Activated T-helper 1 cell treated with anti-CD3 and anti-CD28 coated beads, Interleukin-2, amount 50 U/mL, for 16 hours (primary cell): ENCODE data around the gene ASPSCR1.

Experiments
- DNase-seq, 2 donors: peaks; one replicate each; pipeline ENCODE4 v3.0.0-alpha.2; 2020; ENCODE audit warnings: low read depth in 1 of 2, low spot score in 1 of 2

ASPSCR1 gene

DNA sequence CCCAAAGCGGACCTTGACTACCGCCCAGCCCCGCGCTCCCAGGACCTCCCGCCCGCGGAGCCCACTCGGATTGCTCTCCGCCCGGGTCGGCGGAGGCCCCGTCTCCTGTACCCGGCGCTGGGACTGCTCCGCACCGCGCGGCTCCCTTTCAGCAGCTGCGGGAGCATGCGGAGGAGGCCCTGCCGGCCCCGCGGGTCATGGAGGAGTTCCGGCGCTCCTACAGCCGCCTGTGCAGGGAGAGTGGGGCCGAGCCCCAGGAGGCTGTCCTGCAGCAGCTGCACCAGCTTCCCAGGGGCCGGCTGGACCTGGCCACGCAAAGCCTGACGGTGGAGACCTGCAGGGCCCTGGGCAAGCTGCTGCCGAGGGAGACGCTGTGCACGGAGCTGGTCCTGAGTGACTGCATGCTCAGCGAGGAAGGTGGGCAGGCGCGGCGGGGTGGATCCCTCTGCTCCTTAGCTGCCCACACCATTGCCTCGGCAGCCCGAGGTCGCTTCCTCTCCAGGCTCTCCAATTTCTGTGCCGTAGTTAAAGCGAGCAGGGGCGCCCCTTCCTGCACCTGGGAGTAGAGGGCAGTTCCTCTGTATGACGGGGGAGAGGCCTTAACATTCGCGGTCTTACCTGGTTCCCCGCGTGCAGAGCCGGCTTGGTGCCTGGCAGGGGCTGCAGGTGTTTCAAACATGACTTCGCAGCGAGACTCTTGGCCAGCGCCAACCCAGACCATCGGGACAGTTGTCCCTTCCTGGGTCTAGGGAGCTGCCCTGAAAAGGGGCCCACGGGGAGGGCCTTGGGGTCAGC lies 46.2 kb downstream of the ASPSCR1 start:
- no peak for DNase-seq

DNA sequence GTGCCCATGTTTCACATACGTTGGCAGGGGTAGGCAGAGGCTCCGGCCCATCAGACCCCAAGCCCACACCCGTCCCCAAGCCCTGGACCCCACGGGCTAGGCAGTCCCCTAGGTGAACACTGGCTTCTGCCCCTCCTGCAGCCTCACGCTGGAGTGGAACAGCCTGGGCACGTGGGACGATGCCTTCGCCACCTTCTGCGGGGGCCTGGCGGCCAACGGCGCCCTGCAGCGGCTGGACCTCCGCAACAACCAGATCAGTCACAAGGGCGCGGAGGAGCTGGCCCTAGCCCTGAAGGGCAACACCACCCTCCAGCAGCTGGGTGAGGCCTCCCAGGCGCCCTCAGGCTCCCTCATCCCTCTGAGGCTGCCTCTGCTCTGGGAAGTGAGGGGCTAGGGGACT lies 47.4 kb downstream of the ASPSCR1 start:
- DNase-seq, result no peak

DNA sequence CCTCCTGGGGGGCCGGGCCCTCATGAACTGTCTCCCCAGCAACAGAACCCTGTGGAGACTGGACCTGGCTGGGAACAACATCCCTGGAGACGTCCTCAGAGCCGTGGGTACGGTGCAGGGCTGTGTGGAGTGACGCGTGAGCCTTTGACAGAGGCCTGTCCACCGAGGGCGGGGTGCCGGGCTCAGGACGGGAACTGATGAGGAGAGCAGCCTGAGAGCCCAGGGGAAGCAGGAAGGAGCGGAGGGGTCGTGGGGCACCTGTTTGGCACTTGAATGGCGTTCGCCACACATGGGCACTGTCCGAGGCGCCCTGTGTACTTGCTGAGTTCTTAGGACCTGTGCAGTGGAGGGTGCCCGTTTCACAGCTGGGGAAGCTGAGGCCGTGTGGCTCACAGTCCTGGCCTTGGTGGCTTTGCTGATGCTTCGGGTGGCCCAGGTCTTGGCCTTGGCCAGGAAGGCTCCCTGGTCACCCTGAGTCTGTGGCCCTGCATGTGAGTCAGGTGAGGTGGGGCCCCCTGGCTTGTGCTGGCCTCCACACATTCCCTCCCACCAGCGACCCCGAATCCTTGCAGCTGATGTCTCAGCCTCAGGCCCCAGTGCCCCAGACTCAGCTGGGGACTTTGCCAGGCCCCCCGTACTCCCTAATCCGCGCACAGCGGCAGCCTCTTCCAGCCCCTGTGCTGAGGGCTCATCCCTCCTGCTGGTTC lies 48.1 kb downstream of the ASPSCR1 start:
- no peak for DNase-seq

DNA sequence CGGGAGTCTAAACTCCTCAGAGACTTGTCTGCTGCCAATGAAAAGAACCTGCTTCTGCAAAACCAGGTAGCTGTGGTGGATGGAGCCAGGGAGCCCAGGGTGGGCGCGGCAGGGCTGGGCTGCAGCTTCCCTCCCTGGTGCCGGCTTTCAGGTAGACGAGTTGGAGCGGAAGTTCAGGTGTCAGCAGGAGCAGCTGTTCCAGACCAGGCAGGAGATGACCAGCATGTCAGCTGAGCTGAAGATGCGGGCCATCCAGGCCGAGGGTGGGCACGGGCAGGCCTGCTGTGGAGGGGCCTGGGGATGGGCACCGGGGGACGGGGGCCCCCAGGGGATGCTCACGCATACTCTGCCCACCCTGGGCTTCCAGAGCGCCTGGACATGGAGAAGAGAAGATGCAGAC lies 50.8 kb downstream of the ASPSCR1 start:
- no peak for DNase-seq

DNA sequence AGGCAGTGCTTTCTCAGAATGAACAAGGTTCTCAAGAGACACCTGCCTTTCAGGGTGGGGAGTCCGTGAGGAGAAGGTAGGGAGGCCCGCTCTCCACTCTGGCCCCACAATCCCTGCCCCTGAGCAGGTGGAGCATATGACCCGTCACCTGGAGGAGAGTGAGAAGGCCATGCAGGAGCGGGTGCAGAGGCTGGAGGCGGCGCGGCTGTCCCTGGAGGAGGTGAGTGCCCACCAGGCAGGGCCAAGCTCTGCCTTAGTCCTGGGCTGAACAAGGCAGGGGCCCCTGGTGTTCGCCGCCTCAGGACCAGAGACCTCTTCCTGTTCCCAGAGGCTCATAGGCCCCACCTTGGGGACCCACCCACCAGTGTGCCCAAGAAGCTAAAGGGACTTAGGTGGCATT lies 51.5 kb downstream of the ASPSCR1 start:
- no peak for DNase-seq

DNA sequence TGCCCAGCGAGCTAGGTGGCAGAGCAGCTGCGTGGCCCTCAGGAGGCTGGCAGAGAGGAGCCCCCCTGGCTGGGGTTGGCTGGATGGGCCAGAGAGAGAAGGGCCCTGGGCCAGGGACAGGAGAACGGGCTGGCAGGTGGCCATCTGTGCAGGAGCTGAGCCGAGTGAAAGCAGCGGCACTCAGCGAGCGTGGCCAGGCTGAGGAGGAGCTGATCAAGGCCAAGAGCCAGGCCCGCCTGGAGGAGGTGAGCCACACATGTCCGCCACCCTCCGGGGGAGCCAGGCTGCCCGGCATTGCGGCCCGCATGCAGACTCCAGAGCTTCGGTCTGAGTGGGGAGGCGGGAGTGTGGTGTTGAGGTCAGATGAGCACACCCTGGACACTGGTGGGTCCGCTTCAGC lies 52.0 kb downstream of the ASPSCR1 start:
- DNase-seq, result no peak

DNA sequence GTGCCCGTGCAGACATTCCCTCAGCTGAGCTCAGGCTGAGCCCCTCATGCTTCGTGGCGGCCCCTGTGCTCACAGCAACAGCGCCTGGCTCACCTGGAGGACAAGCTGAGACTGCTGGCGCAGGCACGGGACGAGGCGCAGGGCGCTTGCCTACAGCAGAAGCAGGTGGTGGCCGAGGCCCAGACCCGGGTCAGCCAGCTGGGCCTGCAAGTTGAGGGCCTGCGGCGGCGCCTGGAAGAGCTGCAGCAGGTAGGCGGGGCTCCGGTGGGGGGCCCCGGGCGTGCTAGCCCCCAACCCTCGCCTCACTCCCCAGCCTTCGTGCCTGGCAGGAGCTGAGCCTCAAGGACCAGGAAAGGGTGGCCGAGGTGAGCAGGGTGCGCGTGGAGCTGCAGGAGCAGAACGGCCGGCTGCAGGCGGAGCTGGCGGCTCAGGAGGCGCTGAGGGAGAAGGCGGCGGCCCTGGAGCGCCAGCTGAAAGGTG lies 52.6 kb downstream of the ASPSCR1 start:
- no peak for DNase-seq

DNA sequence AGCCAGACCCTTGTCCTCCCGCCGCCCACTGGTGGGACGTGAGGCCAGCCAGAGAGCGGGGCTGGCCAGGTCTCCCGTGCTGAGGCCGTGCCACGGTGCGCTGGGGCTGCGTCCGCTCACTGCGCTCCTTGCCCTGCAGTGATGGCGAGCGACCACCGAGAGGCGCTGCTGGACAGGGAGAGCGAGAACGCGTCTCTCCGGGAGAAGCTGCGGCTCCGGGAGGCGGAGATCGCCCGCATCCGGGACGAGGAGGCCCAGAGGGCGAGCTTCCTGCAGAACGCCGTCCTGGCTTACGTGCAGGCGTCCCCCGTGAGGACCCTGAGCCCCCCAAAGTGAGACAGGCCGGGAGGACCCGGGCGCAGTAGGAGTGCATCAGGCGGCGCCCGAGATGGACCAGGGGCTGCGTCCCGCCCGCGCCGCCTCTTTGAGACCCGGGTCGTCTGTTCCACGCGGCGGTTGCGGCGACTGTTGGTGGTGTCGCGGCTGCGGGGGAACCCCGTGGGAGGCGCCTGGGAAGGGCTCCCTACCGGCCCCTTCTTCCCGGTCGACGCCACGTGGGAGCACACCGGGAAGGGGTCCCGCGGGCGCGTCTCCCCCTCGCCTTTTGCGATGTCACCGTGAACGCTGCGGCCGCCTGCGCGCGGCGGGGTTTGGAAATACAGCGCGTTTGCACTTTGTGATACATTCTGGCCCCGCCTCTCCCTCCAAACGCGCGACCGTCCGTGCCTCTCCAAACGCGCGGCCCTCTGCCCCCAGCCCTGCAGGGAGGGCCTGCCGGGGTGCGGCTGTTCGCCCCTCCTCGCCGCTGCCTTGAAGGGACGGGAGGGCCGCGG lies 53.3 kb downstream of the ASPSCR1 start:
- peak; percentile 70 to 73 for DNase-seq

DNA sequence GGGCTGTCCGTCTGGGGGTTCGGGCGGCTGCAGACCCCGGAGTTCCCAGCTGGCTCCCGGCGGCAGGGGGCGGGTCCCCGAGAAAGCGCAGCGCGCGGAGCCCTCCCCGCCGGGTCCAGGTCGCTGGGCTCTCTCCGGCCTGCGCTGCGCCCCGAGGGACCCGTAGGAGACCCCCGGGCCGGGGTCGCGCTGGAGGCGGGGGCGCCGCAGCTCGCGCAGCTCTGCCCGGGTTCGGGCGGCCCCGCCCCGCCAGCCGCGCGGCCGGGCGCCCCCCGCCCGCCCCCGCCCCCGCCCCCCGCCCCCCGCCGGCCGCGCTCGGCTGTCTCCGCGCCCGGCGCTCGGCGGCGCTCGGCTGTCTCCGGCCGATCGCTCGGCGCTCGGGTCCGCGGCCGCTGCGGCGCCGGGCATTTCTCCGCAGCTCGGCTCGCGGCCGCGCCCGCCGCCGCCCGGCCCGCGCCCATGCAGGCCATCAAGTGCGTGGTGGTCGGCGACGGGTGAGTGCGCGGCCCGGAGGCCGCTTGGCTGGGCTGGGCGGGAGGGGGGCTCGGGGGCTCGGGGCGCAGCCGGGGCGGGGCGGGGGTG lies 54.0 kb downstream of the ASPSCR1 start, which contains the start of gene RAC3:
Gene RAC3, plus strand, starts transcription at position 376 of the 582 bp plus-strand sequence. Its CDS starts 84 bp downstream, at position 460.
- DNase-seq, result no peak

DNA sequence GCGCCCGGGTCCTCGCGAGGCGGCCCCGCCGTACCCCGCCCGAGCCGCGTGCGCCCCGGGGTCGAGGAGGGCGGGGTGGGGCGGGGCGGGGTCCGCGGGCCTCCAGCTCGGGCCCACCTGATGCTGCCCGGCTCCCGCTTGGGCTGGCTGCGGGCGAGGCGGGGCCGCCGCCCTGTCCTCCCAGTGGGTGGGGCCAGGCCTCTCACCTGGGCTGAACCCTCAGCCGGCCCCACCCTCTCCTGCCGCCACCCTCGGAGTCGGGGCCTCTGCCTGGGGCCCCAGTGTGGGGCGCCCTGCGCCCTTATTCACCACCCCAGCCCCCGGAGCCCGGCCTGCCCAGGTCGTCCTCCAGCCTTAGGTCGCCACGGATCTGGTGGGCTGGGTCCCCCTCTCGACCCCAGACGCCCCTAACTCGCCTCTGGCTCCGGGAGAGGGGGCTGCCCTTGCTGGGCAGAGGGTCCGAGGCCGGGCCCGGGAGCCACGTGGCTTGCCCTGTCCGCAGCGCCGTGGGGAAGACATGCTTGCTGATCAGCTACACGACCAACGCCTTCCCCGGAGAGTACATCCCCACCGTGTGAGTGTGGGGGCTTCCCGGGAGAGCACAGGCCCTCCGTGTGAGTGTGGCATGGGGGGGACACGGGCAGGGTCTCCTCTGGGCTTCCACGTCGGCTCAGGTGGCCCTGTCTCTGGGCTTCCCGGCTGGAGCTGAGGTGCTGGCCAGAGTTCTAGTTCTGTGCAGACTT lies 54.6 kb downstream of the ASPSCR1 start:
- DNase-seq, result peak in 1 of 2 donors; percentile 21

DNA sequence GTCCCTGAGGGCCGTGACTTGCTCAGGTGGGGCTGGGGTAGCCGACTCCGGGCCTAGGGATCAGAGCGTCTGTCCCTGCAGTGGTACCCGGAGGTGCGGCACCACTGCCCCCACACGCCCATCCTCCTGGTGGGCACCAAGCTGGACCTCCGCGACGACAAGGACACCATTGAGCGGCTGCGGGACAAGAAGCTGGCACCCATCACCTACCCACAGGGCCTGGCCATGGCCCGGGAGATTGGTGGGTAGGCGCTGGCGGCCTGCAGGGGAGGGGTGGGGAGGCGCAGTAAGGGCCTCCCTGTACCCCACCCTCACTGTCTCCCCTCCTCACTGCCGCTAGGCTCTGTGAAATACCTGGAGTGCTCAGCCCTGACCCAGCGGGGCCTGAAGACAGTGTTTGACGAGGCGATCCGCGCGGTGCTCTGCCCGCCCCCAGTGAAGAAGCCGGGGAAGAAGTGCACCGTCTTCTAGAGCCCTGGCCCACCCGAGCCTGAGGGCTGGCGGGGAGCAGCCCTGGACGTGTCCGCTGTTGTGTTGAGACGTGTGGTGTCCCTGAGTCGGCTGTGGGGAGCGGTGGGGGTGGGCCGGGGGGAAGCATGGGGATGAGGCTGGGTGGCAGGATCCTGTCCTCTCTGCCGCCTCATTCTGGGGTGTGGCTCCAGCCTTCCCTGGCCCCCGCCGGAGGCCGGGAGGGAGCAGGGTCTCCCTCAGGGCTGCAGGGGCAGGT lies 56.1 kb downstream of the ASPSCR1 start:
- DNase-seq, result no peak

DNA sequence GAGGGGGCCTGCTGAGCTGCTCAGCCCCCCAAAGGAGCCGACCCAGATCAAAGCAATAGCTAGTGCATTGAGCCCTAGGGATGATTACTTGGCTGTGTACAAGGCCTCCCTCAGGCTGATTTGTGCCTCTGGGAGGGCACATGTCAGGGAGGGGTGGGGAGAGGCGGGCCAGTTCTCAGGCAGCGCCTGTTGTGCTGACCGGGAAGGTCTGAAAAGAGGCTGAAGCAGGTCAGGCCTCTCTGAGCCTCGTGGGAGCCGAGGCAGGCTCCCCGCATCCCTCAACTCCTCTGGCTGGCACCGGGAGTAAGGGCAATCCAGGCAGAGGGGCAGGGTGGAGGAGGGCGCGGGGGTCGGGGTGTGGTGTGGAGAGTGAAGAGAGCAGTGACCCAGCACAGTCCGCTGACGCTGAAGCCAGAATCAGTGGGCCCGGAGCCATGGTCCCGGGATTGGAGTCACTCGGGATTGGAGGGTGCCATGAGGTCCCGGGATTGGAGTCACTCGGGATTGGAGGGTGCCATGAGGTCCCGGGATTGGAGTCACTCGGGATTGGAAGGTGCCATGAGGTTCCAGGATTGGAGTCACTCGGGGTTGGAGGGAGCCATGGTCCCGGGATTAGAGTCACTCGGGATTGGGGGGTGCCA lies 57.1 kb downstream of the ASPSCR1 start:
- no peak for DNase-seq

DNA sequence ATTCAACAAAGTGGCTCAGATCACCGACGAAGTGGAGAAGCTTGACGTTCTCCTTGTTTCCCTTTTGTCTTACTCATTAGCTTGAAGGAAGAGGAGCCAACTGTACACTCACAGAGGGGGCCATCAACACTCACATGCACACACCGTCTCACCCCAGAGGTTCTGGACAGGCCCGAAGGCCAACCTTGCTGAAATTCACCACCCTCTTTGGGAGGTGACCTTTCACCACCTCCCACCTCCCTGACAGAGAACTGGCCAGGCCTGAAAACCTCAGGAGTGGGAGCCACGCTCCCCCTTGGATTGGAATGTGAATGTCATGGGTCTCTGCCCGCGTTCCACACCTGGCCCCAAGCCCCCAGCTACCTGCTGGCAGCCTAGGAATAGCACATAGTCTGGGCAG lies 58.1 kb downstream of the ASPSCR1 start:
- DNase-seq, result no peak

DNA sequence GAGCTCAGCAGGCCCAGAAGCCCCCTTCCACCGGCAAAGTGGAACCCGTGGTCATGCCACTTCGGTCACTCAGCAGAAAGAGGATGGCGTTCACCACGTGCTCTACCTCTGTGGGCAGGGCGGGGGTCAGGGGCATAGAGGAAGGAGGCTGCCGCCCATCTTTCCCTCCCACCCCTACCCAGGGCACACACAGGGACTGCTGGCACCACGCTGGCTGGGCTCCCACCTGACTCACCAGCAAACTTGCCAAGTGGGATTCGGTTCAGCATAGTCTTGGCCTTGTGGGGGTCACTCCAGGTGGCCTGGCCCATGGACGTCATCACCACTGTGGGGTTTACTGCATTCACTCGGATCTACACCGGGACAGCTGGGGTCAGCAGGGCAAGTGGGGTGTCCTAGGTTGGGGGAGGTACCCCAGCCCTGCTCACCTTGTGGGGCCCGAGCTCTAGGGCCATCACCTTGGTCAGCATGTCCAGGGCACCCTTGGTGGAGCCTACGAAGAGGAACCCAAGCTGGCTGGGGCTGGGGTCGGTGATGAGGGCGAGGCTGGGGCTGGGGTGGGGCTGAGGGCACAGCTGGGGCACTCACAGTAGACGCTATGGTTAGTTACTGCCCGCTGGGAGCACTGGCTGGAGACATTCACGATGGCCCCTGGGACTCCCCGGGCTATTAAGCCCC lies 58.7 kb downstream of the ASPSCR1 start:
- DNase-seq, result no peak

DNA sequence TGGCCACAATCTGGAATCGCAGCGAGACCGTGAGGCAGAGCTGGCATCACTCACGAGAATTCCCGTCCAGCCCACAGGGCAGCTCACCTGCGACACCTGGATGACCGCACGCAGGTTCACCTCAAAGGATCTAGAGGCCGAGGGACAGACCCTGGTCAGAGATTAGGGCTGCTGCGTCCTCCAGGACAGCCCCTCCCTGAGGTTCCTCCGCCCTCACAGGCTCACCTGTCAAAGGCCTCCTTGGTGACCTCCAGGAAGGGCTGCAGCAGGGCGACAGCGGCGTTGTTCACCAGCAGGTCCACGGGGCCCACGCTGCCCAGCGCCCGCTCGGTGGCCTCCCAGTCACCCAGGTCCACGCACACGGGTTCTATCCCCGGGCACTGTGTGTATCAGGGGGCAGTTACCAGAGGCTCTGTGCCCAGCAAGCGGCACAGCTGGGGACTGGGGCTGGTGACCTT lies 59.2 kb downstream of the ASPSCR1 start:
- DNase-seq, result no peak

DNA sequence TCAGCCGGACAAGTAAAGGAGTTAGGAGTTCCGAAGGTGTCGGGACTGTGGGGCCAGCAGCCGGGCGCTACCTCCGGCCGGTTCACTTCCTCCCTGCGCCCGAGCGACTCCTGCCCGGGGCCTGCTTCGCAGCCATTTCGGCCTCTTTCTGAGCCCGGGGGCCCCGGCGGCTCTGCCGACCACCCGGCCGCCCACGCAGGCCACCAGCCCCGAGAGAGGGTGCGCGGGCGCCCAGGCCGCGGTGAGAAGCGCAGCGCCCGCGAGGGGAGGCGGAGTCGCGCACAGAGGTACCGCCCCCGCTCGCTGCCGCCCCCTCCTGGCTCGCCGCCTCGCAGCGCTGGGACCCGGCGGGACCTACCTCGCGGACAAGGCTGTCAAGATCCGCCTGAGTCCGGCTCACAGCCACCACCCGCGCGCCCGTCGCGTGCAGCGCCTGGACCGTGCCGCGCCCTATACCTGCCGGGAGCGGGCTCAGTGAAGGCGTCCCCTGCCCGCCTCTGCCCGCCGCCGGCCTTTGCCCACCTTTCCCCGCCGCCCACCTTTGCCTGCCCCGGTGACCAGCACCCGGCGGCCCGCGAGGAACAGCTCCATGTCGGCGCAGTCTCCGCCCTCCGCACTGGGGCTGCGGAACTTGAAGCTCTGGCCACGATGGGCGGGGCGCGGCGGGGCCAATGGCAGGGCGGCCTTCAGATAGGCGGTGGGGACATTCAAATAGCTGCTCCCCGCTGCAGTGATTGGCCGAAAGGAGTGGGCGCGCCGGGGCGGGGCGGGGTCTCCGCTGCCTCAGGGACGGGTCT lies 59.9 kb downstream of the ASPSCR1 start, which contains the start of gene DCXR:
Gene DCXR, minus strand, starts transcription at position 606 of the 797 bp plus-strand sequence. Its CDS starts 15 bp downstream, at position 591.
- peak; percentile 89 for DNase-seq

DNA sequence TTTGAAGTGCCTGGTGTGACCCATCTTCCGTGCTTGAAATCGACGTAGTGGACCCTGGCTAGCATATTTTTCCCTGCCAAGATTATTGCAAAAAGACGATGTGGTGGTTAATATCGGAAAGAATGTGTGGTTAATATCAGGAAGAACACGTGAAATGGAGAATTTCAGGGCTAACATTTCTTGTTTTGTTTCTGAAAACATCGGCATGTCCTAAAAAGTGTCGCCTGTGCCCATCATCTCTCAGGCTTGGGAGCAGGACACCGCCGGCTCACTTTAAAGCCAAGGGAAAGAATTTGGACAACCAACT lies 60.4 kb downstream of the ASPSCR1 start:
- DNase-seq, result no peak
